Progenitor cell of endocrine pancreas (in vitro differentiated cells): ENCODE results near the gene C5orf58. TPM values are rescaled to one million over a fixed set of nuclear protein-coding genes. Genes with fewer than 3 reads are reported as not detected.

Source experiments
- DNase-seq: peaks from one replicate; pipeline ENCODE4 v3.0.0; 2021; ENCODE audit warnings: low spot score; ENCODE audit not compliant: unreplicated experiment
- H3K27ac Mint-ChIP-seq: 2 replicates; pipeline ENCODE4 v1.8.0; 2021; ENCODE audit warnings: mild to moderate bottlenecking, moderate library complexity, mixed read lengths
- H3K27me3 Mint-ChIP-seq: 2 replicates; pipeline ENCODE4 v1.8.0; 2021; ENCODE audit warnings: mixed read lengths
- H3K36me3 Mint-ChIP-seq: 2 replicates; pipeline ENCODE4 v1.8.0; 2022; ENCODE audit warnings: mixed read lengths; ENCODE audit not compliant: insufficient read depth
- H3K4me1 Mint-ChIP-seq: 2 replicates; pipeline ENCODE4 v1.8.0; 2021; ENCODE audit warnings: low read depth, mixed read lengths
- H3K4me3 Mint-ChIP-seq: 2 replicates; pipeline ENCODE4 v1.8.0; 2021; ENCODE audit warnings: low read depth, mild to moderate bottlenecking, moderate library complexity, mixed read lengths
- H3K9me3 Mint-ChIP-seq: 2 replicates; pipeline ENCODE4 v1.8.0; 2021; ENCODE audit warnings: low read depth, mixed read lengths
- CTCF ChIP-seq: fragments of 200-600 bp; sonication (generic); IDR thresholded peaks from one replicate; pipeline ENCODE4 v1.5.0; 2021; ENCODE audit warnings: antibody characterized with exemption, mild to moderate bottlenecking; ENCODE audit not compliant: unreplicated experiment
- total RNA-seq: library from RNA; stranded (reverse); gene quantifications from 2 replicates; pipeline ENCODE4 v1.2.1, GENCODE V29; 2021

The C5orf58 gene
- total RNA-seq, 1 donor from 2014 or later, result not detected

GRCh38 chr5:170190436-170191134 is 42.2 kb upstream of the C5orf58 start:
- DNase-seq, result no peak
- peaks cover 4% of the 10 kb centered on the region for H3K9me3 Mint-ChIP-seq
- H3K4me1 Mint-ChIP-seq, result peaks cover 8% of the 10 kb centered on the region
- peaks cover 10% of the 10 kb centered on the region for H3K27me3 Mint-ChIP-seq
- H3K27ac Mint-ChIP-seq, result no peak overlapping the region
- no peak for TF ChIP-seq CTCF
- no peaks in the 10 kb centered on the region for H3K36me3 Mint-ChIP-seq
- no peak overlapping the region for H3K4me3 Mint-ChIP-seq

GRCh38 chr5:170192829-170193228 is 40.0 kb upstream of the C5orf58 start:
- Mint-ChIP-seq H3K4me3 (no peak overlapping the region), H3K4me1 (peaks cover 8% of the 10 kb centered on the region), H3K9me3 (peaks cover 4% of the 10 kb centered on the region), H3K36me3 (no peaks in the 10 kb centered on the region), H3K27ac (no peak overlapping the region), H3K27me3 (peaks cover 18% of the 10 kb centered on the region)
- no peak for TF ChIP-seq CTCF
- DNase-seq, result no peak

DNA sequence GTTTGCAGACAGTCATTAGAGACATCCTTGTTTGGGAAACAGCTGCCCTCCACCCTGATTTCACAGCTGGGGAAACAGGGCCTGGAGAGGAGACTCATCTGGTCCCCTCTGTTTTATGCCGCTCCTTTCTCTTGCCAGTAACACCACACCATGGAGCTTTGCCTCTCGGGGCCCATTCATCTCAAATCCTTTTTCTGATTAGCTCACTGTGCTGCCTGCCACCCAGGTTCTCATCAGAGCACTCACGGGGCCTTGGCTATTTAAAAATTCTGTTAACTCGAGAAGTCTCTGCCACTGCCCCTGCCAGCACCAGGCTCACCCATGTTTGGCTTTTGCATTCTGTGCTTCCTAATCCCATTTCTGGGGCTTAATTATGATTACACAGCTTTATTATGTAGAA is 36.8 kb upstream of the C5orf58 start:
- Mint-ChIP-seq H3K4me1 (peaks cover 5% of the 10 kb centered on the region), H3K36me3 (no peaks in the 10 kb centered on the region), H3K27ac (no peak overlapping the region), H3K4me3 (no peak overlapping the region), H3K9me3 (no peaks in the 10 kb centered on the region), H3K27me3 (peaks cover 22% of the 10 kb centered on the region)
- DNase-seq, result no peak
- TF ChIP-seq CTCF, result no peak

DNA sequence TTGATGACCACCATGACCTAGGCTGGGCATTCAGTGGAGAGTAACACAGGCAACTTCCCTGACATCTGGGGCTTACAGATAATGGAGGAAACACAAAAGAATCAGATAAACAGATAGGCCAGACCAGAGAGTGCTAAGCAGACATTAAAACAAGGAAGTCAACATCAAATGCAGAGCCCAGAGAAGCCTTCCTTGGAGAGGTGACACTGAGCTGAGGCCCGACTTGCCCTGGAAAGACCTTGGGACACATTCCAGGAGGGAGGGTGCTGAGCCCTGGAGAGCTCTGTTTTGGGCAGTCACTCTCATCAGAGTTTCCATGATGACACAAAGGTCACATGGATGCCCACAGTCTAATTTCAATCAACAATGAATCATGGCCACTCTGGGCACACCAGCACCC is 31.9 kb upstream of the C5orf58 start:
- no peak for TF ChIP-seq CTCF
- Mint-ChIP-seq H3K27ac (no peak overlapping the region), H3K4me1 (peaks cover under 1% of the 10 kb centered on the region), H3K9me3 (no peaks in the 10 kb centered on the region), H3K27me3 (peaks cover 22% of the 10 kb centered on the region), H3K36me3 (no peaks in the 10 kb centered on the region), H3K4me3 (no peak overlapping the region)
- DNase-seq, result no peak

- H3K4me1 Mint-ChIP-seq, result peaks cover 5% of the 10 kb centered on the region
These were observed 31.5 kb upstream of the C5orf58 start for GRCh38 chr5:170201311-170201710.

More at GRCh38 chr5:170201311-170201710, 31.5 kb upstream of the C5orf58 start:
- Mint-ChIP-seq H3K4me3 (no peak overlapping the region), H3K9me3 (no peaks in the 10 kb centered on the region), H3K27me3 (peaks cover 23% of the 10 kb centered on the region), H3K27ac (no peak overlapping the region), H3K36me3 (no peaks in the 10 kb centered on the region)
- TF ChIP-seq CTCF, result no peak
- no peak for DNase-seq
